ENCODE results near the gene KCNJ9. TPM values are rescaled to one million over a fixed set of nuclear protein-coding genes. Genes with fewer than 3 reads are reported as not detected.

Gene KCNJ9
- total RNA-seq, 2 experiments from 2014 or later: not detected

- DNase-seq (no peak), ATAC-seq (ENCODE audit: poor library complexity) (no peak)
- H3K27ac ChIP-seq (ENCODE audit: low read depth in 1 of 2, low read length in 2 of 2): no peak overlapping the region
- Mint-ChIP-seq H3K36me3 (ENCODE audit: low read depth) (no peaks in the 10 kb centered on the region), H3K27me3 (peaks cover 28% of the 10 kb centered on the region), H3K27ac (no peak overlapping the region), H3K4me3 (no peak overlapping the region), H3K9me3 (no peaks in the 10 kb centered on the region), H3K4me1 (ENCODE audit: low read depth) (peaks cover 11% of the 10 kb centered on the region)
- ChIA-PET POLR2A (interaction anchor here (1.6 kb wide), 1 partner anchor 12 kb away, joined by 5 read pairs; the partner anchor contains the start of gene PIGM), CTCF (interaction anchor here (1.0 kb wide), 1 partner anchor 12 kb away, joined by 3 read pairs; no protein-coding TSS in a partner anchor)
- no peaks in the 10 kb centered on the region for H3K36me3 ChIP-seq (ENCODE audit: insufficient read depth, low read length)
- TF ChIP-seq CTCF (IDR thresholded peaks at IDR 0.05): no peak
- H3K4me3 ChIP-seq (ENCODE audit: low read length): no peak overlapping the region
- peaks cover 10% of the 10 kb centered on the region for H3K4me1 ChIP-seq (ENCODE audit: insufficient read depth, low read length)
- H3K27me3 ChIP-seq (ENCODE audit: control insufficient read depth in 1 of 2, insufficient read depth in 2 of 2, low read length in 2 of 2): peaks cover 0 to 2% of the 10 kb centered on the region in 2 experiments
- no peaks in the 10 kb centered on the region for H3K9me3 ChIP-seq (ENCODE audit: control insufficient read depth in 1 of 2, insufficient read depth in 1 of 2, low read length in 2 of 2)
- intact Hi-C loops (cut with DNase I, micrococcal nuclease): no loop called here
Observed at GRCh38 chr1:160043543-160043942, 37.8 kb upstream of the KCNJ9 start.

- intact Hi-C loops (cut with DNase I, micrococcal nuclease): loop anchor here (1.0 to 2.0 kb wide), 2 partner anchors 39 to 40 kb away; no protein-coding TSS in a partner anchor
- Mint-ChIP-seq H3K27ac (no peak overlapping the region), H3K4me1 (ENCODE audit: low read depth) (peaks cover 11% of the 10 kb centered on the region), H3K4me3 (no peak overlapping the region), H3K27me3 (peaks cover 28% of the 10 kb centered on the region), H3K36me3 (ENCODE audit: low read depth) (no peaks in the 10 kb centered on the region), H3K9me3 (no peaks in the 10 kb centered on the region)
- Histone ChIP-seq H3K4me1 (ENCODE audit: insufficient read depth, low read length) (peaks cover 10% of the 10 kb centered on the region), H3K36me3 (ENCODE audit: insufficient read depth, low read length) (no peaks in the 10 kb centered on the region), H3K27ac (ENCODE audit: low read depth in 1 of 2, low read length in 2 of 2) (no peak overlapping the region), H3K27me3 (ENCODE audit: control insufficient read depth in 1 of 2, insufficient read depth in 2 of 2, low read length in 2 of 2) (peaks cover 0 to 2% of the 10 kb centered on the region in 2 experiments), H3K4me3 (ENCODE audit: low read length) (no peak overlapping the region), H3K9me3 (ENCODE audit: control insufficient read depth in 1 of 2, insufficient read depth in 1 of 2, low read length in 2 of 2) (no peaks in the 10 kb centered on the region)
- ChIA-PET POLR2A (no interaction called here), CTCF (interaction anchor here (1.0 to 2.7 kb wide), 3 partner anchors 8 to 40 kb away, joined by 5 to 21 read pairs (median 12); no protein-coding TSS in a partner anchor)
- TF ChIP-seq CTCF (IDR thresholded peaks at IDR 0.05): no peak
- ATAC-seq (ENCODE audit: poor library complexity): no peak
- no peak for DNase-seq
Observed at GRCh38 chr1:160045653-160046052, 35.7 kb upstream of the KCNJ9 start.

- intact Hi-C loops (cut with DNase I, micrococcal nuclease): loop anchor here (1.0 to 2.0 kb wide), 2 partner anchors 38 to 39 kb away; no protein-coding TSS in a partner anchor
- ChIA-PET POLR2A (interaction anchor here (0.6 to 1.7 kb wide), 6 partner anchors 14 to 215 kb away, joined by 3 to 5 read pairs (median 4); partner anchors contain the start of gene PIGM), CTCF (interaction anchor here (0.7 to 2.7 kb wide), 9 partner anchors 9 to 40 kb away, joined by 3 to 21 read pairs (median 5); partner anchors contain the start of genes KCNJ10 and PIGM)
- Mint-ChIP-seq H3K27me3 (peaks cover 28% of the 10 kb centered on the region), H3K36me3 (ENCODE audit: low read depth) (no peaks in the 10 kb centered on the region), H3K4me1 (ENCODE audit: low read depth) (peaks cover 11% of the 10 kb centered on the region), H3K27ac (no peak overlapping the region), H3K9me3 (no peaks in the 10 kb centered on the region), H3K4me3 (peak overlapping the region; percentile 75)
- TF ChIP-seq CTCF (IDR thresholded peaks at IDR 0.05): peak; percentile 70
- H3K9me3 ChIP-seq (ENCODE audit: control insufficient read depth in 1 of 2, insufficient read depth in 1 of 2, low read length in 2 of 2): no peaks in the 10 kb centered on the region
- H3K27me3 ChIP-seq (ENCODE audit: control insufficient read depth in 1 of 2, insufficient read depth in 2 of 2, low read length in 2 of 2): peaks cover 0 to 2% of the 10 kb centered on the region in 2 experiments
- H3K4me3 ChIP-seq (ENCODE audit: low read length): peak overlapping the region; percentile 34
- peak; percentile 80 for ATAC-seq (ENCODE audit: poor library complexity)
- no peaks in the 10 kb centered on the region for H3K36me3 ChIP-seq (ENCODE audit: insufficient read depth, low read length)
- no peak overlapping the region for H3K27ac ChIP-seq (ENCODE audit: low read depth in 1 of 2, low read length in 2 of 2)
- H3K4me1 ChIP-seq (ENCODE audit: insufficient read depth, low read length): peaks cover 10% of the 10 kb centered on the region
- peak in 8 of 14 experiments; percentile 12 to 69 (median 34) for DNase-seq
Observed at GRCh38 chr1:160046494-160047110, 34.7 kb upstream of the KCNJ9 start.
